Progenitor cell of endocrine pancreas (in vitro differentiated cells): ENCODE data around the gene SNTB2. TPM values are rescaled to one million over a fixed set of nuclear protein-coding genes. Genes with fewer than 3 reads are reported as not detected.
"Not testable (repeated sequence)": the region's sequence is repeated elsewhere in the genome, so short reads cannot be mapped to it uniquely, and the experiment has no call there.

Experiments
- DNase-seq: peaks from one replicate; pipeline ENCODE4 v3.0.0; 2021; ENCODE audit warnings: low spot score; ENCODE audit not compliant: unreplicated experiment
- H3K27ac Mint-ChIP-seq: 2 replicates; pipeline ENCODE4 v1.8.0; 2021; ENCODE audit warnings: mild to moderate bottlenecking, moderate library complexity, mixed read lengths
- H3K27me3 Mint-ChIP-seq: 2 replicates; pipeline ENCODE4 v1.8.0; 2021; ENCODE audit warnings: mixed read lengths
- H3K36me3 Mint-ChIP-seq: 2 replicates; pipeline ENCODE4 v1.8.0; 2022; ENCODE audit warnings: mixed read lengths; ENCODE audit not compliant: insufficient read depth
- H3K4me1 Mint-ChIP-seq: 2 replicates; pipeline ENCODE4 v1.8.0; 2021; ENCODE audit warnings: low read depth, mixed read lengths
- H3K4me3 Mint-ChIP-seq: 2 replicates; pipeline ENCODE4 v1.8.0; 2021; ENCODE audit warnings: low read depth, mild to moderate bottlenecking, moderate library complexity, mixed read lengths
- H3K9me3 Mint-ChIP-seq: 2 replicates; pipeline ENCODE4 v1.8.0; 2021; ENCODE audit warnings: low read depth, mixed read lengths
- CTCF ChIP-seq: fragments of 200-600 bp; sonication (generic); IDR thresholded peaks from one replicate; pipeline ENCODE4 v1.5.0; 2021; ENCODE audit warnings: antibody characterized with exemption, mild to moderate bottlenecking; ENCODE audit not compliant: unreplicated experiment
- long read RNA-seq: library from polyadenylated mRNA; unstranded; transcript quantifications from one replicate; pipeline ENCODE4 v2.0.0, GENCODE V29; 2020
- total RNA-seq: library from RNA; stranded (reverse); gene quantifications from 2 replicates; pipeline ENCODE4 v1.2.1, GENCODE V29; 2021

The SNTB2 gene
- 32.1 and 40.9 TPM in 2 replicates for total RNA-seq
- long read RNA-seq, partial matches to known transcripts: 0 of 2 reads
- long read RNA-seq, other reads (novel, unspliced or antisense): 2 of 2 reads

GRCh38 chr16:69186642-69187445, at the start of gene SNTB2:
Gene SNTB2 (plus strand): TSS chr16:69187164. CDS start chr16:69187167, 3 bp downstream.
- peak; percentile 86 for DNase-seq
- peak within 1 kb of the TSS; percentile 98 for H3K27ac Mint-ChIP-seq
- H3K27me3 Mint-ChIP-seq: no peaks in the 10 kb centered on the region
- TF ChIP-seq CTCF: no peak
- peaks cover 7% of the 10 kb centered on the region for H3K36me3 Mint-ChIP-seq
- H3K9me3 Mint-ChIP-seq: peaks cover 5% of the 10 kb centered on the region
- peak within 1 kb of the TSS; percentile 98 for H3K4me3 Mint-ChIP-seq
- H3K4me1 Mint-ChIP-seq: peaks cover 26% of the 10 kb centered on the region

GRCh38 chr16:69138608-69139007, 48.4 kb upstream of the SNTB2 start:
- no peak overlapping the region for H3K4me3 Mint-ChIP-seq
- H3K9me3 Mint-ChIP-seq: no peaks in the 10 kb centered on the region
- no peaks in the 10 kb centered on the region for H3K27me3 Mint-ChIP-seq
- DNase-seq: no peak
- H3K36me3 Mint-ChIP-seq: peaks cover 30% of the 10 kb centered on the region
- H3K27ac Mint-ChIP-seq: no peak overlapping the region
- H3K4me1 Mint-ChIP-seq: peaks cover 16% of the 10 kb centered on the region
- no peak for TF ChIP-seq CTCF

- not testable (repeated sequence) for H3K9me3 Mint-ChIP-seq, H3K4me1 Mint-ChIP-seq, DNase-seq, H3K27ac Mint-ChIP-seq, H3K4me3 Mint-ChIP-seq, H3K27me3 Mint-ChIP-seq
- peaks cover 33% of the 10 kb centered on the region for H3K36me3 Mint-ChIP-seq
Observed at GRCh38 chr16:69139464-69139863, 47.5 kb upstream of the SNTB2 start.

- H3K4me3 Mint-ChIP-seq: no peak overlapping the region
- no peaks in the 10 kb centered on the region for H3K9me3 Mint-ChIP-seq
- no peak for DNase-seq
- H3K36me3 Mint-ChIP-seq: peaks cover 37% of the 10 kb centered on the region
- H3K27me3 Mint-ChIP-seq: no peaks in the 10 kb centered on the region
- H3K27ac Mint-ChIP-seq: peak overlapping the region; percentile 81
- no peak for TF ChIP-seq CTCF
- peaks cover 5% of the 10 kb centered on the region for H3K4me1 Mint-ChIP-seq
Observed at GRCh38 chr16:69141014-69141413, 46.0 kb upstream of the SNTB2 start.

- Mint-ChIP-seq H3K4me3 (no peak overlapping the region), H3K4me1 (peaks cover 5% of the 10 kb centered on the region), H3K9me3 (no peaks in the 10 kb centered on the region), H3K27me3 (no peaks in the 10 kb centered on the region), H3K36me3 (peaks cover 39% of the 10 kb centered on the region), H3K27ac (peak overlapping the region; percentile 66)
- no peak for TF ChIP-seq CTCF
- DNase-seq: no peak
Observed at GRCh38 chr16:69141936-69142335, 45.0 kb upstream of the SNTB2 start.

GRCh38 chr16:69143116-69143515, 43.8 kb upstream of the SNTB2 start:
- no peak for DNase-seq
- Mint-ChIP-seq H3K27me3 (no peaks in the 10 kb centered on the region), H3K9me3 (no peaks in the 10 kb centered on the region), H3K27ac (no peak overlapping the region), H3K4me1 (peaks cover 5% of the 10 kb centered on the region), H3K4me3 (no peak overlapping the region), H3K36me3 (peaks cover 37% of the 10 kb centered on the region)
- TF ChIP-seq CTCF: no peak
